Ishikawa (cell line): ENCODE results near the gene GDF11.

Experiments
- CREB1 ChIP-seq: IDR thresholded peaks from 2 replicates; pipeline ENCODE4 v1.6.1; 2012; ENCODE audit warnings: low read depth
- NFIC ChIP-seq: IDR thresholded peaks from 2 replicates; pipeline ENCODE4 v1.6.1; 2012
- TAF1 ChIP-seq: IDR thresholded peaks from 2 replicates; pipeline ENCODE4 v1.6.1; 2012; ENCODE audit warnings: low read depth, mild to moderate bottlenecking
- TF ChIP-seq, protein P1 (sequence below): IDR thresholded peaks from 2 replicates; pipeline ENCODE4 v1.6.1; 2012

- TF ChIP-seq, protein P1, sequence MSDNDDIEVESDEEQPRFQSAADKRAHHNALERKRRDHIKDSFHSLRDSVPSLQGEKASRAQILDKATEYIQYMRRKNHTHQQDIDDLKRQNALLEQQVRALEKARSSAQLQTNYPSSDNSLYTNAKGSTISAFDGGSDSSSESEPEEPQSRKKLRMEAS: no peak
- TF ChIP-seq CREB1: no peak
- TF ChIP-seq TAF1: no peak
- no peak for TF ChIP-seq NFIC
Observed at GRCh38 chr12:55788546-55788945, 45.6 kb downstream of the GDF11 start.
